ENCODE measurements around the gene TSEN54.

Gene TSEN54

GRCh38 chr17:75568412-75569255 lies 52.3 kb downstream of the TSEN54 start:
- Histone ChIP-seq H4K20me1 (ENCODE audit: insufficient read depth, low read length) (no peaks in the 10 kb centered on the region), H3K27me3 (ENCODE audit: insufficient read depth, low read length, poor library complexity) (no peaks in the 10 kb centered on the region), H3K36me3 (ENCODE audit: insufficient read depth, low read length) (no peaks in the 10 kb centered on the region), H3K79me2 (ENCODE audit: insufficient read depth, low read length) (no peaks in the 10 kb centered on the region), H3K27ac (ENCODE audit: low read length) (no peak overlapping the region), H2AFZ (ENCODE audit: low read depth, low read length) (no peak overlapping the region), H3K4me3 (ENCODE audit: low read depth in 1 of 2, low read length in 2 of 2) (no peak overlapping the region), H3K4me2 (ENCODE audit: insufficient read depth, low read length) (no peak overlapping the region), H3K9ac (ENCODE audit: low read depth, low read length) (no peak overlapping the region), H3K9me3 (ENCODE audit: insufficient read depth, low read length, severe bottlenecking) (no peaks in the 10 kb centered on the region), H3K4me1 (ENCODE audit: insufficient read depth, low read length) (no peaks in the 10 kb centered on the region)
- DNase-seq, result no peak
- TF ChIP-seq EZH2 (IDR thresholded peaks at IDR 0.05; ENCODE audit: borderline replicate concordance, low read depth, low read length, severe bottlenecking), result no peak
- no peak for TF ChIP-seq CTCF (IDR thresholded peaks at IDR 0.05; ENCODE audit: borderline replicate concordance, extremely low read depth, low read length, poor library complexity, severe bottlenecking)
- ATAC-seq (ENCODE audit: insufficient read depth, low read depth), result no peak

GRCh38 chr17:75570034-75570676 lies 53.8 kb downstream of the TSEN54 start:
- no peaks in the 10 kb centered on the region for H3K9me3 ChIP-seq (ENCODE audit: insufficient read depth, low read length, severe bottlenecking)
- H3K4me1 ChIP-seq (ENCODE audit: insufficient read depth, low read length), result no peaks in the 10 kb centered on the region
- no peak overlapping the region for H3K4me2 ChIP-seq (ENCODE audit: insufficient read depth, low read length)
- no peak overlapping the region for H3K4me3 ChIP-seq (ENCODE audit: low read depth in 1 of 2, low read length in 2 of 2)
- H3K9ac ChIP-seq (ENCODE audit: low read depth, low read length), result no peak overlapping the region
- H3K79me2 ChIP-seq (ENCODE audit: insufficient read depth, low read length), result no peaks in the 10 kb centered on the region
- no peak overlapping the region for H3K27ac ChIP-seq (ENCODE audit: low read length)
- no peak overlapping the region for H2AFZ ChIP-seq (ENCODE audit: low read depth, low read length)
- H3K27me3 ChIP-seq (ENCODE audit: insufficient read depth, low read length, poor library complexity), result no peaks in the 10 kb centered on the region
- no peaks in the 10 kb centered on the region for H3K36me3 ChIP-seq (ENCODE audit: insufficient read depth, low read length)
- DNase-seq, result no peak
- TF ChIP-seq CTCF (IDR thresholded peaks at IDR 0.05; ENCODE audit: borderline replicate concordance, extremely low read depth, low read length, poor library complexity, severe bottlenecking) (no peak), EZH2 (IDR thresholded peaks at IDR 0.05; ENCODE audit: borderline replicate concordance, low read depth, low read length, severe bottlenecking) (no peak)
- no peaks in the 10 kb centered on the region for H4K20me1 ChIP-seq (ENCODE audit: insufficient read depth, low read length)
- ATAC-seq (ENCODE audit: insufficient read depth, low read depth), result no peak

DNA sequence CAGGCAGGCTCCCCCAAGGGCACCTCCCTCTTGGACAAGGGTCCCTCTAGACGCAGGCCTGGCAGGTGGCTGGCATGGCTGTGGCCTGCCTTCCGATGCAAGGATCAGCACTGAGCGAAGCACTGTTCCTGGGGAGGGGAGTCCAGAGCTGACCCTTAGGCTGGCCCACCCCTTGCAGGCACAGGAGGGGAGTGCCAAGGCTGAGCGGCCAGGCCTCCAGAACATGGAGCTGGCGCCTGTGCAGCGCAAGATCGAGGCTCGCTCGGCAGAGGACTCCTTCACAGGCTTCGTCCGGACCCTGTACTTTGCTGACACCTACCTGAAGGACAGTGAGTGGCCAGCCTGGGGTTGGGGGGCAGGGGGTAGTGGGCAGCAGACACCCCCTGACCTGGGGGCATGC lies 54.4 kb downstream of the TSEN54 start:
- Histone ChIP-seq H3K27ac (ENCODE audit: low read length) (no peak overlapping the region), H4K20me1 (ENCODE audit: insufficient read depth, low read length) (no peaks in the 10 kb centered on the region), H2AFZ (ENCODE audit: low read depth, low read length) (no peak overlapping the region), H3K27me3 (ENCODE audit: insufficient read depth, low read length, poor library complexity) (no peaks in the 10 kb centered on the region), H3K9ac (ENCODE audit: low read depth, low read length) (no peak overlapping the region), H3K4me1 (ENCODE audit: insufficient read depth, low read length) (no peaks in the 10 kb centered on the region), H3K9me3 (ENCODE audit: insufficient read depth, low read length, severe bottlenecking) (no peaks in the 10 kb centered on the region), H3K79me2 (ENCODE audit: insufficient read depth, low read length) (no peaks in the 10 kb centered on the region), H3K4me3 (ENCODE audit: low read depth in 1 of 2, low read length in 2 of 2) (no peak overlapping the region), H3K4me2 (ENCODE audit: insufficient read depth, low read length) (no peak overlapping the region), H3K36me3 (ENCODE audit: insufficient read depth, low read length) (no peaks in the 10 kb centered on the region)
- TF ChIP-seq EZH2 (IDR thresholded peaks at IDR 0.05; ENCODE audit: borderline replicate concordance, low read depth, low read length, severe bottlenecking) (no peak), CTCF (IDR thresholded peaks at IDR 0.05; ENCODE audit: borderline replicate concordance, extremely low read depth, low read length, poor library complexity, severe bottlenecking) (no peak)
- DNase-seq (no peak), ATAC-seq (ENCODE audit: insufficient read depth, low read depth) (no peak)
